NCI-H460 (cell line): ENCODE results near the gene HOXD11. TPM values are rescaled to one million over a fixed set of nuclear protein-coding genes. Genes with fewer than 3 reads are reported as not detected.
A peak's percentile ranks its signal among the peaks of the same experiment; 100 is the strongest.

Experiments used
- DNase-seq: peaks from one replicate; pipeline ENCODE4 v3.0.0-alpha.2; 2016; ENCODE audit warnings: low read depth; ENCODE audit errors: extremely low read depth
- total RNA-seq: library from RNA; depleted of rRNA; stranded (reverse); fragments of >200 nt; shearing (Covaris generic); gene quantifications from 2 replicates; pipeline ENCODE4 v1.2.3, GENCODE V29; 2014

HOXD11 gene
- total RNA-seq, 1 experiment from 2014 or later = not detected

- peak; percentile 20 for DNase-seq
These were observed 23.3 kb downstream of the HOXD11 start for GRCh38 chr2:176130147-176130956.

DNA sequence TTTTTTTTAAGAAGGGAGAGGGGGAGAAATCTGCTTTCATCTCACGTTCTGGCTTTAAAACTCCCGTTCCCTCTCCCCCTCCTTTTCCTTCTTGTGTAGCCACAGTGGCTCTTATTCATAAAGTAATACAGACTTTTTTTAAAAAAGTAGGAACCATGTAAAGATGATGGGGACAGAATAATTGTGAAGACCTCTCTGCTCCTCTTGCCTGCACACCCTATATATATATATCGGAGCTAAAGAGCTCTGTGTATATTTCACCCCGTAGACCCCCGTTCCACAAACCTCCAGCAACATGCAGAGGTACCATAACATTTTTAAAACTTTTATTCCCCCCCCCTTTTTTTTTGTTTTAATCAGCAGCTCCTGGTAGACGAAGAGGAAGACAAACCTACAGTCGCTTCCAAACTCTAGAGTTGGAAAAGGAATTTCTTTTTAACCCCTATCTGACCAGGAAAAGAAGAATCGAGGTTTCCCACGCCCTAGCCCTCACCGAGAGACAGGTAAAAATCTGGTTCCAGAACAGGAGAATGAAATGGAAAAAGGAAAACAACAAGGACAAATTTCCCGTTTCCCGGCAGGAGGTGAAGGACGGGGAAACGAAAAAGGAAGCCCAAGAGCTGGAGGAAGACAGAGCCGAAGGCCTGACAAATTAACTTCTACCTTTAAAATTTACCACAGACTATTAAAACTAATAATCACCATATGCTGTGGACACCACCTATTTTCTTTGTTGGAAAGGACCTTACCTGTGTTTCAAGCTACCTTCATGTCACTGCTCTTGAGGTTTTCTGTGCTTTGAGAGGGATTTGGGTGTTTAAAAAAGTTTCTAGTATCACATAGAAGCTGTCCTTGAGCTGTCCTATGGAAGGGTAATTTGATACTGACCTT is 24.1 kb downstream of the HOXD11 start:
- DNase-seq = no peak

- no peak for DNase-seq
These were observed 24.7 kb downstream of the HOXD11 start for GRCh38 chr2:176131848-176132158.

GRCh38 chr2:176132205-176133171 is 25.4 kb downstream of the HOXD11 start:
- no peak for DNase-seq

DNA sequence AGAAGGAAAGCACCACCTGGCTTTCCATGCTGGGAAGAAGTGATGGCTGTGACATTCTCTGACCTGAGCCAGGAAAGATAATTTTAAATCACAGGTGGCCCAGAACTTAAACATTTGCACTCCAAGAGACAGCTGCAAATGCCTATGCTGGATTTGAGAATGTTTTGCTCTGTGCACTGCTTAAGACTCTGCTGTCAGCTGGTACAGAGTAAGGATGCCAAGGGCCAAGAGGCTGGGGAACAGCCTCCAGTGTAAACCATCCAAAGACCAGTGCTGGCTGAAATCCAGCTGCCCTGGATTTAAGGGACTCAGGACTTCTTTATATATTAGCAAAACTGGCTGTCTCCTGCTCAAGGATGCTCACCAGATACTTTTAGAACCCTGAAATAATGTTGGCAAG is 26.3 kb downstream of the HOXD11 start:
- no peak for DNase-seq

- no peak for DNase-seq
These were observed 27.0 kb downstream of the HOXD11 start for GRCh38 chr2:176134035-176134434.

DNA sequence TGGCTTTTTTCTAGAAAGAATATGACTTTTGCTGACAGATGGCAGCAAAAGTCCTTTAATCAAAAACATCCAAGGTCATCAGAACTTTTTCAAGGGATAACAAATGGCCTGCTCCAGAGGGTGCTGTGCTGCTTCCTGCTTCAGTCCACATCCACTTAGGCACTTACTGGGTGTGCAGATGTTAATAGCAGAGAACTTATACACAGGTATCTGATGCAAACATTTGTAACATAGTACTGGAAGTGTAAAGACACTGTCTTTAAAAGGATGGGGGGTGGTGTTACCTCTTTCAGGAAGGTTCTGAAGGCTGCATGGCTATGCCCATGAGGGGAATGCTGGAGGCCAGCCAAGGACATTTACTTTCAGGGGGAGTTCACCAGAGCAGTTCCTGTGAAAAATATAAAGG is 28.0 kb downstream of the HOXD11 start:
- DNase-seq = peak; percentile 7

DNA sequence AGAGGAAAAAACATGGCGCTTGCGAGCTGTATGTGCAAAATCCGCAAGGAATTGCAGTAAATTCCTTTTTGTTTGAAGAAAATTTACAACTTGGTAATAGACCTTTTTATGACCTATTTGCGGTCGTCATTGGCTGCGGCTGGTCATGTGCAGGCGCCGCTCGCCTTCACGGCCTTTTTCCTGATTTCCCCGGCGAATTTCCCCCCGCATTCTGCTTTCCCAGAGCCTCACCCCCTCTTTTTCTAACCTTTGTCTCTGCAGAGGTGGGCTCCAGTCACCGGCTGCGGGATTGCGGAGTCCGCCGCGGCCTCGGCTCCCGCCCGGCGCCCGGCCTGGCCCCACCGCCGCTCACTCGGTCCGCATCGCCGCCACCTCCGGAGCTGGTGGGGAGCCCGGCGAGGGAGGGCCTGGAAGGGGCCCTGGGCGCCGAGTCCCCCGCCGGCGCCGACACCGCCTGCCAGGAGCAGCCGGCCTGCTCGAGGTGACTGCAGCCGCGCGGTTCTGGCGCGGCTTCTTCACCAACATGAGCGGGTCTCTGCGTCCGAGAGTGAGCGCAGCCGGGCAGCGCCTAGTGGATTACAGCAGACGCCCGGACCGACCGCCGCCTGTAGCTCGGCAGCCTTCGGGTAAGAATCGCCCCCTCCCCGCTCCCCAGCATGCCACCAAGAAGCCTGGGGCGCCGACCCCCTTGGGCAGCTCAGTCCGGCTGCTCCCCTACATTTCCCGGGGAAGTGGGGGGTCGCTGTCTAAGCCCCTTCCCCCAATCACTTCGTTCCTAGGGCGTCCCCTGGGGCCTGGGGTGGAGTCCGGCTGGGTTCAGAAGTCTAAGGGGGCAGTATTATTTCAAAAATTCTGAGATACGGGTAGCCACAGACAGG is 29.5 kb downstream of the HOXD11 start:
- DNase-seq = no peak

- DNase-seq = no peak
These were observed 30.1 kb downstream of the HOXD11 start for GRCh38 chr2:176137252-176137580.

DNA sequence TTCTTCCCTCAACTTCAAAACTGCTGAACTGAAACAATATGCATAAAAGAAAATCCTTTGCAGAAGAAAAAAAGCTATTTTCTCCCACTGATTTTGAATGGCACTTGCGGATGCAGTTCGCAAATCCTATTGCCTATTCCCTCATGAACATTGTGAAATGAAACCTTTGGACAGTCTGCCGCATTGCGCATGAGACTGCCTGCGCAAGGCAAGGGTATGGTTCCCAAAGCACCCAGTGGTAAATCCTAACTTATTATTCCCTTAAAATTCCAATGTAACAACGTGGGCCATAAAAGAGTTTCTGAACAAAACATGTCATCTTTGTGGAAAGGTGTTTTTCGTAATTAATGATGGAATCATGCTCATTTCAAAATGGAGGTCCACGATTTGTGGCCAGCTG is 30.8 kb downstream of the HOXD11 start:
- no peak for DNase-seq

DNA sequence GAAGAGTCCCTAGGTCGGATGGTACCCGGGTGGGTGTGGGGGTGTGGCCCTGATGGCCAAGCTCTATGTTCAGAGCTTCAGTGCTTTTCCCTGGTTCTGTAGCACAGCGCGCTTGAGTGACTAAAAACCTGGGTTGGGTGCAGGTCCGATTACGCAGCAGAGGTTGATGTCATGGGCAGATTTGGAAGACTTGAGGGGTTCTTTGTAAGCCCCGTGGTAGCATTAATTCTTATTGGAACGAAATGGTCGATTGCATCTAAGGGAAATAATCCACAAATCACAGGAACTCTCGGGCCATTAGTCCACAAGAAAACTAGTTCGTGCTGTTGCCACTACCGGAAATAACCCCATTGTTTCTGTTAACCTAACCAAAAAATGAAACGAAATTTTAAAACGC is 31.4 kb downstream of the HOXD11 start:
- no peak for DNase-seq

DNA sequence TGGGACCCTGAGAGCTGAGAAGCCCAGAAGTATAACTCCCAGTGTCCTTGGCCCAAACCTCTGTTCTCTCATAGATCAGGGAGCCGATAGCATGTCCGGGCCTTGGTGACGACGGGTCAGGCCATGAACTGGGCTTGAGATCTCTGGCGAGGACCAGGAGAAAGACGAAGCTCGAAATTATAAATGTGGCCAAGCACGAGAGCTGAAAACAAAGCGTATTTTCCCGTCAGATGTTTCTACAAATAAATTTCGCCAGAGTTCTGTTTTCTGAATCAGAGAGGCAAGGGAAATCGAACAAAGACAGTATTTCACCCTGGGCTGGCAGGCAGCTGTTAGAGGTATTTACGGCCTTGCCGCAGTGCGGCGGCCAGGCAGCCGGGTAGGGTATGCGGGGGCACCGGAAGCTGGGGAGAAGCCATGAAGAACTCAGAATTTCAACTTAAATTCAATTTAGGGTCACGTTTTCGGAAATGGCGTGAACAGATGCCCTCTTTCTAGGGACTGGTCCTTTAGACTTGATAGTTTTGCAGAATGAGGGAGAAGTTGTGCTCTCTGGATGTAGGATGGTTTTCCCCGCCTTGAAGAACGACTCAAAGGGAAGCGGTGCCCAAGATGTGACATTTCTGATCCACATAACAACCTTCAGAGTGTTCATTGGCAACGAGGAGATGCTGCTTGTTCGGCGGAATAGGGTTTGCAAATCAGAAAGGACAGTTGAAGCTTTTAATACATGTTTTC is 32.0 kb downstream of the HOXD11 start:
- no peak for DNase-seq

DNA sequence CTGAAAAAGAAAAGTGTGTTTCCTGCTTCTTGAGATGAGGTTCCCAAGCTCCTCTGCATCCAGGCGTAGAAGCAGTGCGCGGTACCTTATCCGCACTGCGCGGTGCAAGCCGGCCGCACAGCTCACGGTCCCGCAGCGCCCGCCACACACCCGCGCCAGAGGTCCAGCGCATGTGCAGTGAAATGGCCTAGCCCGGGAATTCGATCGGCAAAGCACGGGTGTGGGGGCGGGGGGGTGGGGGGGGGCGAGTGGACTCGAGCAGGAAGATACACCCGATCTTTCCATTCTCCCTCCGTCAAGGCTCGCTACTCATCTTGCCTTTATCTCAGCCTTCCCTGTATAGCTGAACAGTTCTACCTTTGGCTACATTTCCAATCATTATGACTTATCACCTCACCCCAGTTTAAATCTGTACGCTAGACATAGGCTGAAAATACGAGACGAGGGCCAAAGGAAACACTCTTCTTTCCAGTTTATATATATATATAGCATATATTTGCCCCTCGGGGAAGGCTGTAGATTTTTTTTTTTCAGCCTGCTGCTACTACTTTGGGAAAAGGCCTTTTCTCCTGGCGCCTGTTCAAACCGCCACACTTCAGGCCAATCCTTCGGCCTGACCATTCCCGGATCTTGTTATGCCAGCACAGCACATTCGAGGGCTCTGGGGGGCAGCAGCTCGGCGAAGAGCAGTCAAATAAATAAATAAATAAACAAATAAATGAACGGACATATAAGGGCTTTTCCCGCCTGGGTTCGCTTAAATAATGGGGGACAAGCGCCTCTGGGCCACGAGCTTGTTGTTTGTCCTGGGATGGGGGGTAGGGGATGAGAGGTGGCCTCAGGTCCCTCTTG is 32.8 kb downstream of the HOXD11 start:
- DNase-seq = no peak

DNA sequence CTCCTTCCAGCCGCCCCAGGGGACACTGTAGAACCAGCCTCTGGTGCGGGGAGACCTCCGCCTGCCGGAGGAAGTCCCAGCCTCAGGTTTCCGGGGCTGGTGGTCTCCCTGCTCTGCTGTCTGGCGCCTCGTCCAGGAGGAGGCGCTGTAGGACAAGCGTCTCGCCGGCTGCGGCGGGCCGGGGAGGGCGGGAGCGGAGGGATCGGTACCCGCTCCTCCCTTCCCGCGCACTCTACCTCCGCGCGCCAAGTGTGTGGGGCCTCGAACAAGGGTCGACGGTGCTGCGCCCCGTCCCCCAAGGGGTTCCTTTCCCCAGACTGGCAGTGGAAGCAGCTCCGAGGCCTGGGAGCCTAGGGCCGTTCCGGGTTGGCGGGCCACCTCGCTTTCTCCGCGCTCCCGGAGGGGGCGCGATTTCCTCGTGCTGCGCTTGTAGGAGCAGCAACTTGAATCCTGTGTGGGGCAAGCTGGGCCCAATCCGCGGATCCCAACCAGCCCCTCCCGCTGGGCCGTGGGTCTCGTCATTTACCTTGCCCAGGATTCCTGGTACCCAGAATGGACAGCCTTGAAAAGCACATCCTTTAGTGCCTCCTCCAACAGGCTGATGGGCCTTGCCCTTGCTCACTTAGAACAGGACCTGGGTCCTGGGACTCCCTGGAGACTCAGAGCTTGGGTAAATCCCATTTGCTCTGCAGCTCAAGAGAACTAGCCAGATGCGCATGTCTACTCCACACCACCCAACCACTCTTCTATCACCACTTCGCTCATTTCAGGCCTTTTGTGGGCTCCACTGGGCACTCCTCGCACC is 33.6 kb downstream of the HOXD11 start:
- DNase-seq = peak; percentile 72

GRCh38 chr2:176142281-176142680 is 35.2 kb downstream of the HOXD11 start:
- no peak for DNase-seq

DNA sequence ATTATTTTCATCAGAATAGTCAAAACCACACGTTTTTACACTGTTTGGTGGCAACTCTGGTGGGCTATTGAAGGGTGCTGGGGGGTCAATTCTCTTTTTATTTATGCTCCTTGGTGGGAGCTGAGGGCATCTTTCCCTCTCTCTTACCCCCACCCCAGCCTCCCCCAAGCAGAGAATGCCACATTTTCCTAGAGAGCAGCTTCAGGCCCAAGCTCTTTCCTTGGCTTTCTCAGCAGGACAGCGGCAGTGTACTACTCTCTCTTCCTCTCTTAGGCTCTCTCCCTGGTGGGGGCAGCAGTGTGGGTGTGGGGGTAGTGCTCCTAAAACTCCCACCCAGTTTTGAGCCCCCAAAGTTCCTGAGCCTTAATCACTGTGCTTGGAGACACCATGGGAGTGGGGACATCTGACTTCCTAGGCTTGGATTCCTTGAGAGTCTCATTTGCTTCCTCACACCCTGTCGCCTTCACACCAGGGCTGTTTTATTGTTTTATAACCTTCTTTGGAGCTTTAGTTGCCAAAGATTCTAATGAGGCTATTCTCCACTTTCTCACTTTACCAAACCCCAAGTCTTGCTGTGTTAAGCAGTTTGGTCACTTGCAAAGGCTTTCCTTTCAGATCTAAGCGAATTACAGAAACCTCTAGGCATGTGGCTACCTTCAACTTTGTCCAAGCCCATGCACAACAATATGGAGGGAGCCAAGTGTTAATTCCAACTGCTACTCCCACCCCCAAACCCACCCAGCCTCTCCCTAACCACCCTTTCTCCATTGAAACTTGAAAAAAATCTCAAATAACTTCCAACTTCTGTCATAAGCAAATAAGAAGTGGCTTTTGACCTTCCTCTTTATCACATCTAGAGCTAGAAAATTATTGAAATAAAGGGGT is 38.2 kb downstream of the HOXD11 start:
- no peak for DNase-seq

DNA sequence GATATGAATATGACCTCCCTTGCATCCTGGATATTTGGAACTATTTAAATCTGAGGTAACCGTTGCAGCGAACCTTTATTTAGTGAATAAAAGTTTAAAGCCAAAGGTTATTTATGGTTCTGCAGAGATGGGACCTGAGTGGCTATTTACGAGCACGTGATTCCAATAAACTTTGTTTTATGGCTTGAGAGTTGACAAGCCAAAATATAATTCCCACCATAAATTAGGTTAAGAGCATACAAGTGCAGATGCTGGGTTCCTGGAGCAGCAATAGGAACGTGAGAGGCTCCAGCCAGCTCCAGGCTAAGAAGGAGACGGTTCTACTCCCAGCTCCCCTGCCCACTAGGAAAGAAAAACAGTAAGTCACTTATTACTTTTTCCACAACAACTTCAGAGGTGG is 39.0 kb downstream of the HOXD11 start:
- DNase-seq = no peak
